Mammary epithelial cell (primary cell): ENCODE measurements around the gene ENOX2.

ENCODE experiments used
- CTCF ChIP-seq, 2 donors: IDR thresholded peaks in 1 of 2; conservative IDR thresholded peaks in 1 of 2; 2 replicates each; pipeline ENCODE4 v1.5.1; 2011 to 2012; ENCODE audit warnings: inconsistent platforms in 2 of 2, low read length in 2 of 2, mild to moderate bottlenecking in 2 of 2, control low read depth in 1 of 2, low read depth in 1 of 2; ENCODE audit not compliant: insufficient read depth in 1 of 2; ENCODE audit errors: extremely low read depth in 1 of 2
- EZH2 ChIP-seq: IDR thresholded peaks from 2 replicates; pipeline ENCODE4 v1.6.1; 2012; ENCODE audit warnings: low read length, inconsistent platforms, borderline replicate concordance

GRCh38 chrX:130680164-130681035 is 222.6 kb downstream of the ENOX2 start:
- TF ChIP-seq CTCF (conservative IDR thresholded peaks at IDR 0.05 in 1 of 2, IDR thresholded peaks at IDR 0.05 in 1 of 2; ENCODE audit: extremely low read depth in 1 of 2, insufficient read depth in 1 of 2, low read depth in 1 of 2, low read length in 2 of 2) (no peak), EZH2 (no peak)
